Liver (tissue), 9 donors: Measurements from ENCODE around the gene LGI1. TPM values are rescaled to one million over a fixed set of nuclear protein-coding genes. Genes with fewer than 3 reads are reported as not detected.

ENCODE experiments used
- DNase-seq: peaks from one replicate; pipeline ENCODE4 v3.0.0-alpha.2; 2017; ENCODE audit warnings: low spot score
- H3K27ac ChIP-seq, 2 donors: one replicate each; pipeline ENCODE4 v1.7.0; 2013; ENCODE audit warnings: inconsistent platforms in 2 of 2, low read length in 2 of 2, control low read depth in 1 of 2, low read depth in 1 of 2, mild to moderate bottlenecking in 1 of 2
- H3K27me3 ChIP-seq, 4 donors: one replicate each; pipeline versions ENCODE4 v1.6.1 to v1.7.0; 2013; ENCODE audit warnings: low read length in 3 of 4, inconsistent platforms in 1 of 4, mild to moderate bottlenecking in 1 of 4, moderate library complexity in 1 of 4; ENCODE audit not compliant: control insufficient read depth in 4 of 4, insufficient read depth in 4 of 4
- H3K36me3 ChIP-seq, 4 donors: one replicate each; pipeline versions ENCODE4 v1.6.1 to v1.7.0; 2013; ENCODE audit warnings: low read length in 3 of 4, mild to moderate bottlenecking in 3 of 4, low read depth in 1 of 4, moderate library complexity in 1 of 4; ENCODE audit not compliant: control insufficient read depth in 4 of 4, insufficient read depth in 3 of 4
- H3K4me1 ChIP-seq, 4 donors: one replicate each; pipeline versions ENCODE4 v1.6.1 to v1.7.0; 2013; ENCODE audit warnings: low read length in 3 of 4, mild to moderate bottlenecking in 3 of 4, moderate library complexity in 1 of 4; ENCODE audit not compliant: control insufficient read depth in 4 of 4, insufficient read depth in 4 of 4
- H3K4me3 ChIP-seq, 3 donors: one replicate each; pipeline versions ENCODE4 v1.6.1 to v1.7.0; 2013; ENCODE audit warnings: low read length in 3 of 3, control low read depth in 1 of 3, low read depth in 1 of 3, mild to moderate bottlenecking in 1 of 3
- H3K9ac ChIP-seq, 2 donors: one replicate each; pipeline ENCODE4 v1.7.0; 2013; ENCODE audit warnings: low read length in 2 of 2, mild to moderate bottlenecking in 2 of 2, moderate library complexity in 2 of 2, control low read depth in 1 of 2, low read depth in 1 of 2
- H3K9me3 ChIP-seq, 4 donors: one replicate each; pipeline versions ENCODE4 v1.6.1 to v1.7.0; 2013; ENCODE audit warnings: low read length in 3 of 4; ENCODE audit not compliant: control insufficient read depth in 4 of 4
- EGR1 ChIP-seq, 2 donors: IDR thresholded peaks; 2 replicates each; pipeline ENCODE4 v1.6.1; 2016 to 2018; ENCODE audit warnings: antibody characterized with exemption in 2 of 2, low read depth in 2 of 2
- FOXA1 ChIP-seq: IDR thresholded peaks from 2 replicates; pipeline ENCODE4 v1.6.1; 2016; ENCODE audit warnings: antibody characterized with exemption
- FOXA2 ChIP-seq: IDR thresholded peaks from 2 replicates; pipeline ENCODE4 v1.6.1; 2016; ENCODE audit warnings: antibody characterized with exemption
- GABPA ChIP-seq, 2 donors: IDR thresholded peaks in 1 of 2; conservative IDR thresholded peaks in 1 of 2; 2 replicates each; pipeline ENCODE4 v1.6.1; 2016; ENCODE audit warnings: antibody characterized with exemption in 2 of 2, mild to moderate bottlenecking in 1 of 2, moderate library complexity in 1 of 2
- HNF4A ChIP-seq, 2 donors: conservative IDR thresholded peaks; 2 replicates each; pipeline ENCODE4 v1.6.1; 2016; ENCODE audit warnings: antibody characterized with exemption in 2 of 2, mild to moderate bottlenecking in 2 of 2
- HNF4G ChIP-seq: IDR thresholded peaks from 2 replicates; pipeline ENCODE4 v1.6.1; 2016; ENCODE audit warnings: antibody characterized with exemption
- NR2F2 ChIP-seq: IDR thresholded peaks from 2 replicates; pipeline ENCODE4 v1.6.1; 2016; ENCODE audit warnings: antibody characterized with exemption
- RAD21 ChIP-seq, 2 donors: IDR thresholded peaks; 2 replicates each; pipeline ENCODE4 v1.6.1; 2016; ENCODE audit warnings: antibody characterized with exemption in 2 of 2, mild to moderate bottlenecking in 2 of 2
- REST ChIP-seq: IDR thresholded peaks from 2 replicates; pipeline ENCODE4 v1.6.1; 2016; ENCODE audit warnings: antibody characterized with exemption, mild to moderate bottlenecking
- RXRA ChIP-seq, 2 donors: IDR thresholded peaks; 2 replicates each; pipeline ENCODE4 v1.6.1; 2017 to 2018; ENCODE audit warnings: antibody characterized with exemption in 2 of 2, mild to moderate bottlenecking in 1 of 2
- SP1 ChIP-seq: IDR thresholded peaks from 2 replicates; pipeline ENCODE4 v1.6.1; 2018; ENCODE audit warnings: antibody characterized with exemption, mild to moderate bottlenecking
- TAF1 ChIP-seq: conservative IDR thresholded peaks from 2 replicates; pipeline ENCODE4 v1.6.1; 2016; ENCODE audit warnings: antibody characterized with exemption, mild to moderate bottlenecking
- YY1 ChIP-seq: IDR thresholded peaks from 2 replicates; pipeline ENCODE4 v1.6.1; 2016; ENCODE audit warnings: antibody characterized with exemption, mild to moderate bottlenecking
- WGBS: extraction: QIAGEN DNeasy Blood & Tissue Kit; methylation state at CpG from one replicate; pipeline ENCODE4 v1.1.7; 2013; 5-methylcytosine and 5-hydroxymethylcytosine counted together
- polyA plus RNA-seq, 2 donors: library from polyadenylated mRNA; stranded (reverse) in 1 of 2; unstranded in 1 of 2; fragments of 200-250 nt in 1 of 2; fragments of >200 nt in 1 of 2; fragmentation: Nextera tagmentation in 1 of 2; extraction: Ambion mirVana in 1 of 2; gene quantifications; one replicate each; pipeline versions ENCODE4 v1.2.1 to v1.2.3, GENCODE V29; 2013 to 2015
- total RNA-seq, 2 donors: library from RNA; depleted of rRNA; stranded (reverse); fragments of >200 nt; gene quantifications; one replicate each; pipeline ENCODE4 v1.2.3, GENCODE V29; 2014
- TF ChIP-seq, protein P1 (sequence below): IDR thresholded peaks from 2 replicates; pipeline ENCODE4 v1.6.1; 2016; ENCODE audit warnings: antibody characterized with exemption
- TF ChIP-seq, protein P2 (sequence below): IDR thresholded peaks from 2 replicates; pipeline ENCODE4 v1.6.1; 2016; ENCODE audit warnings: antibody characterized with exemption
- TF ChIP-seq, protein P3 (sequence below): fragments of 150-350 bp; IDR thresholded peaks from 2 replicates; pipeline ENCODE4 v1.5.1; 2017; ENCODE audit warnings: improper control_type of control experiment, low read depth, low read length; ENCODE audit not compliant: missing input control
- donor health status: healthy.
- donor health status: healthy.
- donor health status: healthy.
- donor health status: healthy.
- donor health status: healthy.

The LGI1 gene
- total and polyA plus RNA-seq, 4 donors, result 0.28 to 1.2 (median 1.1) TPM; not detected in 1

DNA sequence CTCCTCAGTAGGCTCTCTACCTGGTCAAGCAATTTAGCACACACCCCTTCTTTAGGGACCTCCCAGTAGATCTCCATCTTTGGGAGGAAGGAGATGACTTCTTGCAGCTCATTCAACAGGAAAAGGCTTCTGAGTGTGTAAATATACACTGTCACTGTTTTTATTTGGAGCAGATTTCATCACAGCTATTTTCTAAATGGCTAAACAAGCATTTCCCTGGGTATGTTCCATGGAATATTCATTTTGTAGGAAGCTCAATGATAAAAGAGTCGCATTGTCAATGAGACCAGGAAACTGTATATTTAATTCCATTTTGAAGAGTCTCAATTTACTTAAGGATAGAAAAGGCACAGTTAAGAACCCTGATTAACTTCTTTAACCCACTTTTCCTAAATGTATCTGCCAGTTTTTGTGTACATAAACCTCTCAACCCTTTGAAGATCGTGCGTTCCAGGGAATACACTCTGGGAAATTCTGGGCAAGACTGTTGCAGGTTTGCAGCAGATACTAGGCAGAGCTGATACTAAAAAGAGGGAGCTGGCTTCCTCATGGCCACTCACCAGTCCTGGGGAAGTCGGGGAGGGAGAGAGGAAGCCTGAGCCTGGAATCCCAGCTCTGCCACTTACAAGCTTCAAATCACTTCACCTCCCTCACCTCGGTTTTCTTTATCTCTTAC is 10.1 kb downstream of the LGI1 start:
- DNase-seq, result no peak
- TF ChIP-seq FOXA2 (no peak), REST (no peak), YY1 (peak; percentile 26), SP1 (no peak), HNF4A (conservative IDR thresholded peaks at IDR 0.05) (peak in 1 of 2 donors; percentile 27)
- Histone ChIP-seq H3K4me1 (peaks cover 14 to 49% (median 40%) of the 10 kb centered on the region in 4 donors), H3K27ac (peak overlapping the region; percentile 63 to 73), H3K9ac (no peak overlapping the region), H3K4me3 (no peak overlapping the region), H3K36me3 (no peaks in the 10 kb centered on the region), H3K9me3 (no peaks in the 10 kb centered on the region), H3K27me3 (no peaks in the 10 kb centered on the region)
- WGBS, result 31% methylated on average over 5 of the region's 5 CpGs

- DNase-seq, result no peak
- Histone ChIP-seq H3K27me3 (no peaks in the 10 kb centered on the region), H3K27ac (no peak overlapping the region), H3K36me3 (no peaks in the 10 kb centered on the region), H3K9me3 (no peaks in the 10 kb centered on the region), H3K9ac (no peak overlapping the region), H3K4me3 (no peak overlapping the region), H3K4me1 (peaks cover 14 to 54% (median 42%) of the 10 kb centered on the region in 4 donors)
- TF ChIP-seq, protein P1, sequence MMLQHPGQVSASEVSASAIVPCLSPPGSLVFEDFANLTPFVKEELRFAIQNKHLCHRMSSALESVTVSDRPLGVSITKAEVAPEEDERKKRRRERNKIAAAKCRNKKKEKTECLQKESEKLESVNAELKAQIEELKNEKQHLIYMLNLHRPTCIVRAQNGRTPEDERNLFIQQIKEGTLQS, result no peak
- TF ChIP-seq FOXA2, result no peak
Observed at GRCh38 chr10:93768892-93769291, 11.2 kb downstream of the LGI1 start.

GRCh38 chr10:93771354-93771753 is 13.6 kb downstream of the LGI1 start:
- H3K36me3 ChIP-seq, result no peaks in the 10 kb centered on the region
- 59% methylated on average over 7 of the region's 7 CpGs for WGBS
- H3K9me3 ChIP-seq, result no peaks in the 10 kb centered on the region
- H3K27ac ChIP-seq, result no peak overlapping the region
- H3K9ac ChIP-seq, result no peak overlapping the region
- peaks cover 17 to 76% (median 65%) of the 10 kb centered on the region in 4 donors for H3K4me1 ChIP-seq
- H3K4me3 ChIP-seq, result no peak overlapping the region
- DNase-seq, result no peak
- no peaks in the 10 kb centered on the region for H3K27me3 ChIP-seq
- TF ChIP-seq YY1 (no peak), REST (no peak), FOXA2 (no peak), TAF1 (no peak), FOXA1 (no peak), GABPA (IDR thresholded peaks at IDR 0.05 in 1 of 2, conservative IDR thresholded peaks at IDR 0.05 in 1 of 2) (no peak), EGR1 (IDR thresholded peaks at IDR 0.05; ENCODE audit: low read depth in 2 of 2) (no peak), SP1 (no peak), HNF4G (no peak), RXRA (IDR thresholded peaks at IDR 0.05) (no peak), RAD21 (IDR thresholded peaks at IDR 0.05) (no peak), HNF4A (conservative IDR thresholded peaks at IDR 0.05) (no peak), NR2F2 (no peak)
- TF ChIP-seq, protein P1, result no peak
- TF ChIP-seq, protein P2, sequence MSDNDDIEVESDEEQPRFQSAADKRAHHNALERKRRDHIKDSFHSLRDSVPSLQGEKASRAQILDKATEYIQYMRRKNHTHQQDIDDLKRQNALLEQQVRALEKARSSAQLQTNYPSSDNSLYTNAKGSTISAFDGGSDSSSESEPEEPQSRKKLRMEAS, result no peak
- TF ChIP-seq, protein P3, sequence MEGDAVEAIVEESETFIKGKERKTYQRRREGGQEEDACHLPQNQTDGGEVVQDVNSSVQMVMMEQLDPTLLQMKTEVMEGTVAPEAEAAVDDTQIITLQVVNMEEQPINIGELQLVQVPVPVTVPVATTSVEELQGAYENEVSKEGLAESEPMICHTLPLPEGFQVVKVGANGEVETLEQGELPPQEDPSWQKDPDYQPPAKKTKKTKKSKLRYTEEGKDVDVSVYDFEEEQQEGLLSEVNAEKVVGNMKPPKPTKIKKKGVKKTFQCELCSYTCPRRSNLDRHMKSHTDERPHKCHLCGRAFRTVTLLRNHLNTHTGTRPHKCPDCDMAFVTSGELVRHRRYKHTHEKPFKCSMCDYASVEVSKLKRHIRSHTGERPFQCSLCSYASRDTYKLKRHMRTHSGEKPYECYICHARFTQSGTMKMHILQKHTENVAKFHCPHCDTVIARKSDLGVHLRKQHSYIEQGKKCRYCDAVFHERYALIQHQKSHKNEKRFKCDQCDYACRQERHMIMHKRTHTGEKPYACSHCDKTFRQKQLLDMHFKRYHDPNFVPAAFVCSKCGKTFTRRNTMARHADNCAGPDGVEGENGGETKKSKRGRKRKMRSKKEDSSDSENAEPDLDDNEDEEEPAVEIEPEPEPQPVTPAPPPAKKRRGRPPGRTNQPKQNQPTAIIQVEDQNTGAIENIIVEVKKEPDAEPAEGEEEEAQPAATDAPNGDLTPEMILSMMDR, result no peak
